ENCODE measurements around the gene MT3. TPM values are rescaled to one million over a fixed set of nuclear protein-coding genes. Genes with fewer than 3 reads are reported as not detected.

MT3 gene
- total RNA-seq, 1 donor from 2014 or later, result not detected

DNA sequence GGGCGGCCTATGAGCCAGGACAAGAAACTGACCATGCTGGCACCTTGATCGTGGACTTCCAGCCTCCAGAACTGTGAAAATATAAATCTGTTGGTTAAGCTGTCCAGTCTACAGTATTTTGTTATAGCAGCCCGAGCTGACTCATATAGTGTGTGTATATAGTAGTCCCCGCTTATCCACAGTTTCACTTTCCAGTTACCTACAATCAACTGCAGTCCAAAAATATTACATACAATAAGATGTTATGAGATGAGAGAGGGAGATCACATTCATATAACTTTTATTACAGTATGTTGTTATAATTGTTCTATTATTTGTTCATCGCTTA lies 4.9 kb downstream of the MT3 start:
- DNase-seq (ENCODE audit: low spot score in 2 of 2), result no peak
- intact Hi-C loops (cut with DNase I), result no loop called here
- Histone ChIP-seq H3K9me3 (no peaks in the 10 kb centered on the region), H3K36me3 (no peaks in the 10 kb centered on the region), H3K4me3 (no peak overlapping the region), H3K27me3 (peaks cover under 1% of the 10 kb centered on the region), H3K27ac (no peak overlapping the region), H3K4me1 (peaks cover 1 to 5% of the 10 kb centered on the region in 2 donors)
- TF ChIP-seq, protein P1, sequence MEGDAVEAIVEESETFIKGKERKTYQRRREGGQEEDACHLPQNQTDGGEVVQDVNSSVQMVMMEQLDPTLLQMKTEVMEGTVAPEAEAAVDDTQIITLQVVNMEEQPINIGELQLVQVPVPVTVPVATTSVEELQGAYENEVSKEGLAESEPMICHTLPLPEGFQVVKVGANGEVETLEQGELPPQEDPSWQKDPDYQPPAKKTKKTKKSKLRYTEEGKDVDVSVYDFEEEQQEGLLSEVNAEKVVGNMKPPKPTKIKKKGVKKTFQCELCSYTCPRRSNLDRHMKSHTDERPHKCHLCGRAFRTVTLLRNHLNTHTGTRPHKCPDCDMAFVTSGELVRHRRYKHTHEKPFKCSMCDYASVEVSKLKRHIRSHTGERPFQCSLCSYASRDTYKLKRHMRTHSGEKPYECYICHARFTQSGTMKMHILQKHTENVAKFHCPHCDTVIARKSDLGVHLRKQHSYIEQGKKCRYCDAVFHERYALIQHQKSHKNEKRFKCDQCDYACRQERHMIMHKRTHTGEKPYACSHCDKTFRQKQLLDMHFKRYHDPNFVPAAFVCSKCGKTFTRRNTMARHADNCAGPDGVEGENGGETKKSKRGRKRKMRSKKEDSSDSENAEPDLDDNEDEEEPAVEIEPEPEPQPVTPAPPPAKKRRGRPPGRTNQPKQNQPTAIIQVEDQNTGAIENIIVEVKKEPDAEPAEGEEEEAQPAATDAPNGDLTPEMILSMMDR (IDR thresholded peaks at IDR 0.05), result no peak

- no peak for DNase-seq (ENCODE audit: low spot score in 2 of 2)
- Histone ChIP-seq H3K9me3 (no peaks in the 10 kb centered on the region), H3K27ac (no peak overlapping the region), H3K27me3 (no peaks in the 10 kb centered on the region), H3K4me1 (no peaks in the 10 kb centered on the region), H3K4me3 (no peak overlapping the region), H3K36me3 (no peaks in the 10 kb centered on the region)
- TF ChIP-seq, protein P1 (IDR thresholded peaks at IDR 0.05), result peak; percentile 36 to 69 (median 50)
- intact Hi-C loops (cut with DNase I), result loop anchor here (2.0 kb wide), 1 partner anchor 84 kb away; no protein-coding TSS in a partner anchor
These were observed 11.2 kb downstream of the MT3 start for GRCh38 chr16:56600398-56600999.

- Histone ChIP-seq H3K4me1 (no peaks in the 10 kb centered on the region), H3K36me3 (no peaks in the 10 kb centered on the region), H3K4me3 (no peak overlapping the region), H3K27me3 (no peaks in the 10 kb centered on the region), H3K27ac (no peak overlapping the region), H3K9me3 (no peaks in the 10 kb centered on the region)
- intact Hi-C loops (cut with DNase I), result loop anchor here (2.0 kb wide), 1 partner anchor 85 kb away; no protein-coding TSS in a partner anchor
- TF ChIP-seq, protein P1 (IDR thresholded peaks at IDR 0.05), result no peak
- DNase-seq (ENCODE audit: low spot score in 2 of 2), result no peak
These were observed 12.0 kb downstream of the MT3 start for GRCh38 chr16:56601325-56601724.

GRCh38 chr16:56603589-56603988 lies 14.3 kb downstream of the MT3 start:
- Histone ChIP-seq H3K27ac (no peak overlapping the region), H3K4me1 (peaks cover 4 to 17% of the 10 kb centered on the region in 2 donors), H3K9me3 (no peaks in the 10 kb centered on the region), H3K4me3 (no peak overlapping the region), H3K27me3 (no peaks in the 10 kb centered on the region), H3K36me3 (no peaks in the 10 kb centered on the region)
- intact Hi-C loops (cut with DNase I), result loop anchor here (2.0 kb wide), 1 partner anchor 99 kb away; no protein-coding TSS in a partner anchor
- no peak for DNase-seq (ENCODE audit: low spot score in 2 of 2)
- TF ChIP-seq, protein P1 (IDR thresholded peaks at IDR 0.05), result peak; percentile 26 to 65 (median 33)

DNA sequence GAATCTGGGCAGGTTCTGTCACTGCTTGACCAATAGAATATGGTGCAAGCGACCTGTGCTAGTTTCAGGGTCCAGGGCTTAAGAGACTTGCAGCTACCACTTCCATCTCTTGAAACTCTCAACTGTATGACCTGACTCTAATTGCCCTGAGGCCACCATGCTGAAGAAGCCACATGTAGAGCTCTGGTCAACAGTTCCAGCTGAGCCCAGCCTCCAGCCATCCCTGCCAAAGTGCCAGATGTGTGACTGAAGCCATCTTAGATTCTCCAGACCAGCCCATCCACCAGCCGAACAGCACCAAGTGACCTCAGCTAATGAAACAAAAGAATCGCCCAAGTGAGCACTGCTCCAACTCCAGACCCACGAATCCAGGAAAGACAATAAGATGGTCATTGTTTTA lies 15.6 kb downstream of the MT3 start:
- Histone ChIP-seq H3K4me1 (peaks cover 4 to 18% of the 10 kb centered on the region in 2 donors), H3K4me3 (no peak overlapping the region), H3K27ac (peak overlapping the region in 1 of 2 donors; percentile 92), H3K36me3 (no peaks in the 10 kb centered on the region), H3K27me3 (no peaks in the 10 kb centered on the region), H3K9me3 (no peaks in the 10 kb centered on the region)
- TF ChIP-seq, protein P1 (IDR thresholded peaks at IDR 0.05), result no peak
- intact Hi-C loops (cut with DNase I), result loop anchor here (5.0 kb wide), 2 partner anchors 153 to 327 kb away; partner anchors contain the start of genes HERPUD1, NUDT21 and OGFOD1
- DNase-seq (ENCODE audit: low spot score in 2 of 2), result no peak
